Smooth muscle cell (in vitro differentiated cells): ENCODE measurements around the gene CXCL11. TPM values are rescaled to one million over a fixed set of nuclear protein-coding genes. Genes with fewer than 3 reads are reported as not detected.
A peak's percentile ranks its signal among the peaks of the same experiment; 100 is the strongest.

Experiments
- DNase-seq: peaks from one replicate; lab custom pipeline; 2025; ENCODE audit not compliant: unreplicated experiment; lab: John Stamatoyannopoulos, UW
- H2AFZ ChIP-seq: fragments of 200-600 bp; sonication (generic); 2 replicates; pipeline ENCODE4 v1.6.0; 2016; ENCODE audit warnings: antibody characterized with exemption, low read depth, mild to moderate bottlenecking
- H3F3A ChIP-seq: fragments of 200-600 bp; sonication (generic); 2 replicates; pipeline ENCODE4 v1.6.0; 2017; ENCODE audit warnings: antibody characterized with exemption, low read depth
- H3K27ac ChIP-seq: fragments of 200-600 bp; sonication (generic); 2 replicates; pipeline ENCODE4 v1.5.1; 2016; ENCODE audit warnings: low read depth, mild to moderate bottlenecking
- H3K27me3 ChIP-seq: fragments of 200-600 bp; sonication (generic); 2 replicates; pipeline ENCODE4 v1.6.1; 2016; ENCODE audit warnings: low read depth, mild to moderate bottlenecking
- H3K36me3 ChIP-seq: fragments of 200-600 bp; sonication (generic); 2 replicates; pipeline ENCODE4 v1.5.1; 2016; ENCODE audit warnings: low read depth
- H3K4me1 ChIP-seq: fragments of 200-600 bp; sonication (generic); 2 replicates; pipeline ENCODE4 v1.5.1; 2016; ENCODE audit warnings: low read depth
- H3K4me2 ChIP-seq: fragments of 200-600 bp; sonication (generic); 2 replicates; pipeline ENCODE4 v1.6.0; 2016; ENCODE audit warnings: mild to moderate bottlenecking
- H3K4me3 ChIP-seq: fragments of 200-600 bp; sonication (generic); 2 replicates; pipeline ENCODE4 v1.5.1; 2016; ENCODE audit warnings: mild to moderate bottlenecking
- H3K79me2 ChIP-seq: fragments of 200-600 bp; sonication (generic); 2 replicates; pipeline ENCODE4 v1.6.0; 2016; ENCODE audit warnings: low read depth, mild to moderate bottlenecking
- H3K9ac ChIP-seq: fragments of 200-600 bp; sonication (generic); 2 replicates; pipeline ENCODE4 v1.6.0; 2016; ENCODE audit warnings: low read depth
- H3K9me3 ChIP-seq: fragments of 200-600 bp; sonication (generic); replicated peaks from 2 replicates; pipeline ENCODE4 v1.5.1; 2016; ENCODE audit warnings: low read depth
- H4K20me1 ChIP-seq: fragments of 200-600 bp; sonication (generic); 2 replicates; pipeline ENCODE4 v1.6.0; 2016; ENCODE audit warnings: low read depth
- WGBS: methylation state at CpG from one replicate; pipeline ENCODE4 v1.1.7; 2016; ENCODE audit warnings: low lambda C conversion rate; 5-methylcytosine and 5-hydroxymethylcytosine counted together
- polyA plus RNA-seq: library from polyadenylated mRNA; unstranded; fragments of >200 nt; fragmentation: Nextera tagmentation; extraction: Ambion mirVana; gene quantifications from 2 replicates; pipeline ENCODE4 v1.2.1, GENCODE V29; 2016
- total RNA-seq: library from RNA; depleted of rRNA; stranded (reverse); fragments of >200 nt; gene quantifications from 2 replicates; pipeline ENCODE4 v1.2.3, GENCODE V29; 2014
- TF ChIP-seq, protein P1 (sequence below): fragments of 200-600 bp; sonication (generic); IDR thresholded peaks from 2 replicates; pipeline ENCODE4 v1.5.1; 2017; ENCODE audit warnings: borderline replicate concordance, mild to moderate bottlenecking, antibody characterized with exemption; ENCODE audit not compliant: insufficient read depth, poor library complexity, severe bottlenecking

CXCL11 gene
- total and polyA plus RNA-seq, 2 experiments from 2014 or later, result not detected

DNA sequence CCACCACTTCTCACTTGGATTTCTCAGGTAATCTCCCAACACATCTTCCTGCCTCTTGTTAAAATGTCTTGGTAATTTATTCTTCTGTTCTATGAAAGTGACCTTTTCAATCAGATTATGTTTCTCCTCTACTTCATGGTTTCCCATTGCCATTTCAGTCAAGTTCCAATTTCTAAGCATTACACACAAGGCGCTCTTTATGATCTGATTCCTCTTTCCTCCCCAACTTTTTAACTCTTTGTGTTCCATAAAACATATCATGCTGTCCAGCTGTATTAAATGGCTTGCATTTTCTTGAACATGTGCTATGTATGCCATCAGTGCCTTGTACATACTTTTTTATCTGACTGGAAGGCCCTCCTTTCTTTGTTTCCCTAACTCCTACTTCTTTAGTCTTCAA, 25.6 kb upstream of the CXCL11 start:
- no peaks in the 10 kb centered on the region for H3K36me3 ChIP-seq
- no peak for DNase-seq
- H3K4me1 ChIP-seq, result peaks cover 20% of the 10 kb centered on the region
- no peaks in the 10 kb centered on the region for H3K79me2 ChIP-seq
- no peaks in the 10 kb centered on the region for H4K20me1 ChIP-seq
- peak overlapping the region; percentile 20 for H2AFZ ChIP-seq
- H3K9me3 ChIP-seq, result no peaks in the 10 kb centered on the region
- WGBS, result 39% methylated on average over 1 of the region's 1 CpG
- H3K27me3 ChIP-seq, result no peaks in the 10 kb centered on the region
- peak overlapping the region; percentile 72 for H3K4me2 ChIP-seq
- TF ChIP-seq, protein P1, sequence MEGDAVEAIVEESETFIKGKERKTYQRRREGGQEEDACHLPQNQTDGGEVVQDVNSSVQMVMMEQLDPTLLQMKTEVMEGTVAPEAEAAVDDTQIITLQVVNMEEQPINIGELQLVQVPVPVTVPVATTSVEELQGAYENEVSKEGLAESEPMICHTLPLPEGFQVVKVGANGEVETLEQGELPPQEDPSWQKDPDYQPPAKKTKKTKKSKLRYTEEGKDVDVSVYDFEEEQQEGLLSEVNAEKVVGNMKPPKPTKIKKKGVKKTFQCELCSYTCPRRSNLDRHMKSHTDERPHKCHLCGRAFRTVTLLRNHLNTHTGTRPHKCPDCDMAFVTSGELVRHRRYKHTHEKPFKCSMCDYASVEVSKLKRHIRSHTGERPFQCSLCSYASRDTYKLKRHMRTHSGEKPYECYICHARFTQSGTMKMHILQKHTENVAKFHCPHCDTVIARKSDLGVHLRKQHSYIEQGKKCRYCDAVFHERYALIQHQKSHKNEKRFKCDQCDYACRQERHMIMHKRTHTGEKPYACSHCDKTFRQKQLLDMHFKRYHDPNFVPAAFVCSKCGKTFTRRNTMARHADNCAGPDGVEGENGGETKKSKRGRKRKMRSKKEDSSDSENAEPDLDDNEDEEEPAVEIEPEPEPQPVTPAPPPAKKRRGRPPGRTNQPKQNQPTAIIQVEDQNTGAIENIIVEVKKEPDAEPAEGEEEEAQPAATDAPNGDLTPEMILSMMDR, result no peak
- no peak overlapping the region for H3K4me3 ChIP-seq
- H3K27ac ChIP-seq, result peak overlapping the region; percentile 65
- H3F3A ChIP-seq, result peaks cover 11% of the 10 kb centered on the region
- no peak overlapping the region for H3K9ac ChIP-seq

GRCh38 chr4:76060506-76060905, 24.6 kb upstream of the CXCL11 start:
- Histone ChIP-seq H3K27me3 (peaks cover 4% of the 10 kb centered on the region), H3K79me2 (no peaks in the 10 kb centered on the region), H3K4me3 (no peak overlapping the region), H3K4me2 (peak overlapping the region; percentile 72), H3K9me3 (no peaks in the 10 kb centered on the region), H3K4me1 (peaks cover 20% of the 10 kb centered on the region), H3K27ac (peak overlapping the region; percentile 65), H2AFZ (no peak overlapping the region), H3K36me3 (no peaks in the 10 kb centered on the region), H3K9ac (no peak overlapping the region), H4K20me1 (no peaks in the 10 kb centered on the region), H3F3A (peaks cover 11% of the 10 kb centered on the region)
- TF ChIP-seq, protein P1, result no peak
- no peak for DNase-seq

DNA sequence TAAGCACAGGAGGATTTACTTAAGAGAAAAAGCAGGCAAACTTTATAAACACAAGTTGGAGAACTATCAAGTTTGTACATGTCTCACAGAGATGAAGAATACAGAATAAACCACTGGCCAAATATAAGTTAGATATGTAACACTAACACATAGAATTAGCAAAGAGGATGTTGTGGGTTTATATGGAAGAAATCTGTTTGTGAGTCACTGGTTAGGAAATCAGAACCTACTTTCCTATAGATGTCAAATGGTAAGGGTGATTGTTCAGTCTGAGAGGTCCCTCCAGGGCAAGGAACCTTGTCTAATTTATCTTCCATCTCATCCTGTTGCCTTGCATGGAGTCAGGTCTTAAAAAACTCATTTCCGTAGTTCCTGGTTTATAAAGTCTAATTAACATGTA, 23.9 kb upstream of the CXCL11 start:
- H3K4me1 ChIP-seq, result peaks cover 20% of the 10 kb centered on the region
- H3K9ac ChIP-seq, result no peak overlapping the region
- H3K79me2 ChIP-seq, result no peaks in the 10 kb centered on the region
- 33% methylated on average over 1 of the region's 1 CpG for WGBS
- peak overlapping the region; percentile 1 for H3K27ac ChIP-seq
- H2AFZ ChIP-seq, result no peak overlapping the region
- H3K4me3 ChIP-seq, result no peak overlapping the region
- DNase-seq, result no peak
- H3K27me3 ChIP-seq, result peaks cover 7% of the 10 kb centered on the region
- TF ChIP-seq, protein P1, result no peak
- no peaks in the 10 kb centered on the region for H3K36me3 ChIP-seq
- H3K9me3 ChIP-seq, result no peaks in the 10 kb centered on the region
- peaks cover 11% of the 10 kb centered on the region for H3F3A ChIP-seq
- H3K4me2 ChIP-seq, result peak overlapping the region; percentile 72
- H4K20me1 ChIP-seq, result no peaks in the 10 kb centered on the region

DNA sequence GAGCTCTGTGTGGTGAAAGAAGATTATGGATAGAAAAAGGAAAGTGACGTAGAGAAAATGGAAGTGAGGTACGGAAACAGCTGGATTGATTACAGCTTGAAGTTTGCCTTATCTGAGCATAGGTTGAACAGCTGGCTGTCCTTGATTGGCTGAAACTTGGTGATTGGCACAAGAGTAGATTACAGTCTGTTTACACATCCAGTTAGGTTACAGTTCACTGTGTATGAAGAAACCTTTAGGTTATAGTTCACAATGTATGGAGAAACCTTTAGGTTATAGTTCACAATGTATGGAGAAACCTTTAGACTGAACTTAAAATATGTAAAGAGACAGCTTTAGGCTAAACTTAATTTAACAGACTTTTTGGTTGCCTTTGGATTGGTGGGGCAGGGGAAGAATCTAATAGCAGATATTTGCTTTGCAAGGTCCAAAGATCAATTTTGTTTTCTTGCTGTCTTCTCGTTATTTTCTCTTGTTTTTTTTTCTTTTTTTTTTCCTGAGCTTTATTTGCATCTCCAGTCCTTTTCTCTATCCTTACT, 23.1 kb upstream of the CXCL11 start:
- Histone ChIP-seq H3K27me3 (peaks cover 7% of the 10 kb centered on the region), H3K9ac (no peak overlapping the region), H3K4me3 (no peak overlapping the region), H3K79me2 (no peaks in the 10 kb centered on the region), H3F3A (peaks cover 11% of the 10 kb centered on the region), H3K36me3 (no peaks in the 10 kb centered on the region), H3K4me1 (peaks cover 24% of the 10 kb centered on the region), H3K4me2 (no peak overlapping the region), H3K9me3 (no peaks in the 10 kb centered on the region), H2AFZ (peak overlapping the region; percentile 4), H3K27ac (peak overlapping the region; percentile 1), H4K20me1 (no peaks in the 10 kb centered on the region)
- no peak for DNase-seq
- WGBS, result 86% methylated on average over 3 of the region's 3 CpGs
- TF ChIP-seq, protein P1, result no peak
